Thyroid gland (tissue), 4 donors: Measurements from ENCODE around the gene PLCD3. TPM values are rescaled to one million over a fixed set of nuclear protein-coding genes. Genes with fewer than 3 reads are reported as not detected.
A peak's percentile ranks its signal among the peaks of the same experiment; 100 is the strongest.

Experiments
- DNase-seq, 2 donors: peaks; one replicate each; pipeline ENCODE4 v3.0.0-alpha.2; 2019
- H3K27ac ChIP-seq, 3 donors: fragments of 200-600 bp; sonication (generic); 1 replicate in 2 of 3; 2 replicates in 1 of 3; pipeline ENCODE4 v1.5.1; 2016 to 2019; ENCODE audit warnings: mild to moderate bottlenecking in 1 of 3, moderate library complexity in 1 of 3
- H3K27me3 ChIP-seq: fragments of 200-600 bp; sonication (generic); one replicate; pipeline ENCODE4 v1.5.1; 2019
- H3K36me3 ChIP-seq, 2 donors: fragments of 200-600 bp; sonication (generic); one replicate each; pipeline ENCODE4 v1.5.1; 2016 to 2019
- H3K4me1 ChIP-seq, 2 donors: fragments of 200-600 bp; sonication (generic); one replicate each; pipeline ENCODE4 v1.5.1; 2017 to 2019
- H3K4me3 ChIP-seq, 3 donors: fragments of 200-600 bp; sonication (generic); replicated peaks in 1 of 3; 1 replicate in 2 of 3; 2 replicates in 1 of 3; pipeline ENCODE4 v1.5.1; 2016; ENCODE audit warnings: mild to moderate bottlenecking in 1 of 3
- H3K9me3 ChIP-seq: fragments of 200-600 bp; sonication (generic); one replicate; pipeline ENCODE4 v1.5.1; 2017
- CTCF ChIP-seq, 6 experiments: fragments of 200-600 bp in 3 of 6; fragments of 450-650 bp in 3 of 6; sonication (generic) in 3 of 6; IDR thresholded peaks; one replicate each; pipeline ENCODE4 v1.5.1; 2016 to 2019; ENCODE audit warnings: antibody characterized with exemption in 6 of 6, mild to moderate bottlenecking in 2 of 6, inconsistent platforms in 1 of 6, moderate library complexity in 1 of 6
- POLR2A ChIP-seq, 2 donors: fragments of 450-650 bp; IDR thresholded peaks; one replicate each; pipeline ENCODE4 v1.6.1; 2017; ENCODE audit warnings: antibody characterized with exemption in 2 of 2, mild to moderate bottlenecking in 2 of 2, moderate library complexity in 1 of 2
- WGBS, 2 donors: methylation state at CpG; one replicate each; pipeline ENCODE4 v1.1.5; 2017; 5-methylcytosine and 5-hydroxymethylcytosine counted together
- intact Hi-C: fragments of 100-400 bp; cut with DNase I; formaldehyde crosslinking; loops from one replicate; pipeline ENCODE4 v1.15.1; 2023
- total RNA-seq, 4 donors: library from RNA; depleted of rRNA; stranded (reverse); fragments of >200 nt; gene quantifications; one replicate each; pipeline ENCODE4 v1.2.3, GENCODE V29; 2016

Gene PLCD3
- total RNA-seq = 10 to 100 TPM in 3 of 4 donors, 1 to 10 TPM in 1; 8.6 to 24.8 (median 16.9) TPM

- DNase-seq = no peak
- TF ChIP-seq POLR2A (IDR thresholded peaks at IDR 0.05) (no peak), CTCF (IDR thresholded peaks at IDR 0.05) (no peak)
- Histone ChIP-seq H3K4me3 (peak within 1 kb of the TSS; percentile 30 to 90 (median 72)), H3K4me1 (peaks cover 30 to 48% of the 10 kb centered on the region in 2 donors), H3K36me3 (no peaks in the 10 kb centered on the region), H3K27me3 (no peaks in the 10 kb centered on the region), H3K9me3 (no peaks in the 10 kb centered on the region), H3K27ac (peak within 1 kb of the TSS; percentile 93 to 99 (median 97))
- no CpG with 5 or more reads among the region's 36 CpGs for WGBS, 2 donors
- intact Hi-C loops = loop anchor here (5.0 kb wide), 1 partner anchor 355 kb away; no protein-coding TSS in a partner anchor
Measured at GRCh38 chr17:45132320-45132571, at the start of gene PLCD3. Gene PLCD3, minus strand, starts transcription at chr17:45132515. Its CDS starts 105 bp downstream, at chr17:45132410.

DNA sequence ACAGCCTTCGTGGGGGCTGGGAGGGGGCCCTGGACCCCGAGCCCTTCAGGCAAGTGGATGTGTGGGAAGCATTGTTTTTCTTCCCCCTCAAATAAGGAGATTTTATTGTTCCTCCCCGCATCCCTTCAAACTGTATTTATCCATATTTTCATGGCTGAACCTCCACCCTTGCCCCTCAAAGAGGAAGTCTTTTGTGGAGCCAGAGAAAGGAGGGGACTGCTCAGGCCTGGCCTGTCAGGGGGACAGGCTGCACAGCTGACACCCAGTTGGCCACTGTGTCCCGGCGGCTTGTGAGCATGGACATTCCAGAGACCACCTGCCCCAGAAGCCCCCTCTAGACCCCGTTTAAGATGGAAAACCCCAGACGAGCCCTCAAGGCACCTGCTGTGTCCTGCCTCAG is 45.2 kb upstream of the PLCD3 start:
- Histone ChIP-seq H3K4me1 (peaks cover 8 to 21% of the 10 kb centered on the region in 2 donors), H3K36me3 (no peaks in the 10 kb centered on the region), H3K27ac (no peak overlapping the region), H3K27me3 (no peaks in the 10 kb centered on the region), H3K4me3 (no peak overlapping the region), H3K9me3 (no peaks in the 10 kb centered on the region)
- intact Hi-C loops = no loop called here
- TF ChIP-seq CTCF (IDR thresholded peaks at IDR 0.05) (no peak), POLR2A (IDR thresholded peaks at IDR 0.05) (no peak)
- no peak for DNase-seq
- WGBS, 2 donors = 79 to 81% methylated on average over 7 of the region's 7 CpGs

GRCh38 chr17:45175759-45176115 is 43.4 kb upstream of the PLCD3 start:
- intact Hi-C loops = no loop called here
- Histone ChIP-seq H3K4me1 (peaks cover 26 to 39% of the 10 kb centered on the region in 2 donors), H3K27me3 (no peaks in the 10 kb centered on the region), H3K36me3 (no peaks in the 10 kb centered on the region), H3K9me3 (no peaks in the 10 kb centered on the region), H3K27ac (peak overlapping the region in 1 of 3 donors; percentile 29), H3K4me3 (no peak overlapping the region)
- WGBS, 2 donors = 89 to 91% methylated on average over 3 of the region's 3 CpGs
- DNase-seq = no peak
- TF ChIP-seq CTCF (IDR thresholded peaks at IDR 0.05) = no peak
- TF ChIP-seq POLR2A (IDR thresholded peaks at IDR 0.05) = no peak

GRCh38 chr17:45172541-45173286 is 40.4 kb upstream of the PLCD3 start:
- Histone ChIP-seq H3K27ac (peak overlapping the region; percentile 77 to 98 (median 97)), H3K36me3 (no peaks in the 10 kb centered on the region), H3K4me1 (peaks cover 28 to 45% of the 10 kb centered on the region in 2 donors), H3K4me3 (no peak overlapping the region), H3K27me3 (no peaks in the 10 kb centered on the region), H3K9me3 (no peaks in the 10 kb centered on the region)
- intact Hi-C loops = no loop called here
- WGBS, 2 donors = 22 to 63% methylated on average over 2 to 10 of the region's 10 CpGs
- peak; percentile 84 to 90 for DNase-seq
- peak in 1 of 6 experiments; percentile 28 for TF ChIP-seq CTCF (IDR thresholded peaks at IDR 0.05)
- peak in 1 of 2 donors; percentile 39 for TF ChIP-seq POLR2A (IDR thresholded peaks at IDR 0.05)

DNA sequence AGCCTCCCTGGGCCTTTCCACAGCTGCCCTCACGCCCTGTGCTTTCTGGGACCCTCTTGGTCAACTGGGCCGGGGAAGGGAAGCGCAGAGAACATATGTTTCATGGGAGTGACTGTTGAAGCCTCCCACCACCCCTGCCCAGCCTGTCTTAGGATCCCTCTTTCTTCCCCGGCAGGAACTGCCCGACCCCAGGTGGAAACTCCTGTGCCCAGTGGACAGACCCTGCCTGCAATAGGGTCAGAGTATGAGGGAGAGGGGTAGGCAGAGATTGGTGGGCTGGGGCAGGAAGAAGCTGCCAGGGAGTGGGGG is 39.9 kb upstream of the PLCD3 start:
- peaks cover 28 to 45% of the 10 kb centered on the region in 2 donors for H3K4me1 ChIP-seq
- intact Hi-C loops = no loop called here
- TF ChIP-seq CTCF (IDR thresholded peaks at IDR 0.05) (no peak), POLR2A (IDR thresholded peaks at IDR 0.05) (no peak)

More for the DNA sequence above, 39.9 kb upstream of the PLCD3 start:
- Histone ChIP-seq H3K27ac (peak overlapping the region; percentile 77 to 98 (median 97)), H3K4me3 (no peak overlapping the region), H3K27me3 (no peaks in the 10 kb centered on the region), H3K36me3 (no peaks in the 10 kb centered on the region), H3K9me3 (no peaks in the 10 kb centered on the region)
- no peak for DNase-seq
- 70 to 71% methylated on average over 5 of the region's 5 CpGs for WGBS, 2 donors
